ENCODE measurements around the gene CYP2W1.

DNA sequence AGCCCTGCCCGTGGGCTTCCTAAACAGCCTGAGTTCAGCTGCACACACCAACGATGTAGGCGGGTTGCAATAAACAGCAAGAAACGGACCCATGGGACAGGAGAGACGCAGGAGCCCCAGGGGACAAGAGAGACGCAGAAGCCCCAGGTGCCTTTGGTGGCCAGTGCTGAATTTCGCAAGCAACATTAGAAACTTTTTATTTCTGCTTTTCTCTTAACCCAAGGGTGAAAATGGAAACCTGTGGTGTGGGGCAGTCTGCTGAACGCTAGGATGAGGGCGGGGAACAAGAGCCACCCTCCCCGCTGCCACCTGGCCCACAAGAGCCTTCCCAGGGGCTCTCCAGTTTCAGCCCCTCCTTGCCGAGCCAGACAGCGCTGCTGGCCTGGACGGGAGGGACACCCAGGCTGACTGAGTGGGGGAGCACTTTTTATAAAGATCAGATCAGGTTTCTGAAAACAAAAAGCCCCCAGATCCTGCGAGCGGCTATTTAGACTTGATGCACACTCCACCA is 41.4 kb downstream of the CYP2W1 start:
- TF ChIP-seq, protein P1, sequence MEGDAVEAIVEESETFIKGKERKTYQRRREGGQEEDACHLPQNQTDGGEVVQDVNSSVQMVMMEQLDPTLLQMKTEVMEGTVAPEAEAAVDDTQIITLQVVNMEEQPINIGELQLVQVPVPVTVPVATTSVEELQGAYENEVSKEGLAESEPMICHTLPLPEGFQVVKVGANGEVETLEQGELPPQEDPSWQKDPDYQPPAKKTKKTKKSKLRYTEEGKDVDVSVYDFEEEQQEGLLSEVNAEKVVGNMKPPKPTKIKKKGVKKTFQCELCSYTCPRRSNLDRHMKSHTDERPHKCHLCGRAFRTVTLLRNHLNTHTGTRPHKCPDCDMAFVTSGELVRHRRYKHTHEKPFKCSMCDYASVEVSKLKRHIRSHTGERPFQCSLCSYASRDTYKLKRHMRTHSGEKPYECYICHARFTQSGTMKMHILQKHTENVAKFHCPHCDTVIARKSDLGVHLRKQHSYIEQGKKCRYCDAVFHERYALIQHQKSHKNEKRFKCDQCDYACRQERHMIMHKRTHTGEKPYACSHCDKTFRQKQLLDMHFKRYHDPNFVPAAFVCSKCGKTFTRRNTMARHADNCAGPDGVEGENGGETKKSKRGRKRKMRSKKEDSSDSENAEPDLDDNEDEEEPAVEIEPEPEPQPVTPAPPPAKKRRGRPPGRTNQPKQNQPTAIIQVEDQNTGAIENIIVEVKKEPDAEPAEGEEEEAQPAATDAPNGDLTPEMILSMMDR (IDR thresholded peaks at IDR 0.05): no peak
- no peak for TF ChIP-seq POLR2A (IDR thresholded peaks at IDR 0.05)
